ENCODE data around the gene CD276.

DNA sequence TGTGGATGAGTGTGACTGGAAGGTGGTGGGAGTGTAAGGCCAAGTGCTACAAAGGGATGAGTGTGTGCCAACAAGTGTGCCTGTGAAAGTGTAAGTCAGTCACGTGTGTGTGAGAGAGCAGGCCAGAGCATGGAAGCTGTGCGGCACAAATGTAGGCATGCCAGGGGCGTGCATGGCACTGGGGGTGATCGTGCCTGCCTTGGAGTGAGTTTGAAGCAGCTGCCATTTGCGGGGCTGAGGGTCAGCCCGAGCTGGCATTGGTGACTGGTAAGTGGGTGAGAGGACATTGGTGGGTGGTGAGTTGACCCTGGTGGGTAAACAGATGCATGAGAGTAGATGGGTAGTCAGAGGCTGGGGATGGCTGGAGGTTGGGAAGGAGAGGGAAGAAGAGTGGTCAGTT is 24.5 kb downstream of the CD276 start:
- TF ChIP-seq, protein P1, sequence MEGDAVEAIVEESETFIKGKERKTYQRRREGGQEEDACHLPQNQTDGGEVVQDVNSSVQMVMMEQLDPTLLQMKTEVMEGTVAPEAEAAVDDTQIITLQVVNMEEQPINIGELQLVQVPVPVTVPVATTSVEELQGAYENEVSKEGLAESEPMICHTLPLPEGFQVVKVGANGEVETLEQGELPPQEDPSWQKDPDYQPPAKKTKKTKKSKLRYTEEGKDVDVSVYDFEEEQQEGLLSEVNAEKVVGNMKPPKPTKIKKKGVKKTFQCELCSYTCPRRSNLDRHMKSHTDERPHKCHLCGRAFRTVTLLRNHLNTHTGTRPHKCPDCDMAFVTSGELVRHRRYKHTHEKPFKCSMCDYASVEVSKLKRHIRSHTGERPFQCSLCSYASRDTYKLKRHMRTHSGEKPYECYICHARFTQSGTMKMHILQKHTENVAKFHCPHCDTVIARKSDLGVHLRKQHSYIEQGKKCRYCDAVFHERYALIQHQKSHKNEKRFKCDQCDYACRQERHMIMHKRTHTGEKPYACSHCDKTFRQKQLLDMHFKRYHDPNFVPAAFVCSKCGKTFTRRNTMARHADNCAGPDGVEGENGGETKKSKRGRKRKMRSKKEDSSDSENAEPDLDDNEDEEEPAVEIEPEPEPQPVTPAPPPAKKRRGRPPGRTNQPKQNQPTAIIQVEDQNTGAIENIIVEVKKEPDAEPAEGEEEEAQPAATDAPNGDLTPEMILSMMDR (IDR thresholded peaks at IDR 0.05; ENCODE audit: insufficient read depth, low read length, poor library complexity, severe bottlenecking), result no peak
- TF ChIP-seq EZH2phosphoT487 (conservative IDR thresholded peaks at IDR 0.05; ENCODE audit: low read length), result no peak

All from SU-DHL-6 (cell line).